HEK293 (cell line): Measurements from ENCODE around the gene DNAJB2.

Experiments
- CTCF ChIA-PET: fragments of 350-600 bp; formaldehyde crosslinking; extraction: SDS; loops from one replicate; lab custom pipeline; 2021; ENCODE audit warnings: antibody characterized with exemption; lab: Yijun Ruan, JAX
- POLR2A ChIA-PET: fragments of 300-600 bp; formaldehyde crosslinking; extraction: SDS; loops from one replicate; lab custom pipeline; 2020; ENCODE audit warnings: antibody characterized with exemption, inconsistent platforms; lab: Yijun Ruan, JAX
- H3K27ac ChIP-seq: fragments of 200-500 bp; sonication (Bioruptor generic); 2 replicates; pipeline ENCODE4 v1.5.1; 2014; ENCODE audit warnings: low read depth, low read length, control low read depth, inconsistent platforms; ENCODE audit errors: extremely low read depth
- H3K36me3 ChIP-seq, 2 experiments: fragments of 200-500 bp in 1 of 2; sonication (Bioruptor generic) in 1 of 2; 1 replicate in 1 of 2; 2 replicates in 1 of 2; pipeline ENCODE4 v1.5.1; 2014 to 2017; ENCODE audit warnings: inconsistent platforms in 2 of 2, low read length in 2 of 2; ENCODE audit not compliant: control insufficient read depth in 2 of 2, insufficient read depth in 1 of 2
- H3K4me1 ChIP-seq: fragments of 200-500 bp; sonication (Bioruptor generic); 2 replicates; pipeline ENCODE4 v1.5.1; 2014; ENCODE audit warnings: mild to moderate bottlenecking, low read length, inconsistent platforms; ENCODE audit not compliant: control insufficient read depth, insufficient read depth
- H3K4me3 ChIP-seq: 2 replicates; pipeline ENCODE4 v1.5.1; 2011; ENCODE audit warnings: low read depth, mild to moderate bottlenecking, control low read depth, low read length, moderate library complexity
- H3K9me3 ChIP-seq: fragments of 200-500 bp; sonication (Bioruptor generic); 2 replicates; pipeline ENCODE4 v1.5.1; 2014; ENCODE audit warnings: low read depth, low read length, inconsistent platforms; ENCODE audit not compliant: control insufficient read depth, insufficient read depth
- TCF7L2 ChIP-seq: IDR thresholded peaks from 2 replicates; pipeline ENCODE4 v1.6.1; 2011; ENCODE audit warnings: low read depth, mild to moderate bottlenecking, inconsistent platforms, low read length, moderate library complexity, borderline replicate concordance
- TSHZ1 ChIP-seq: fragments of 450-650 bp; formaldehyde crosslinking; IDR thresholded peaks from 2 replicates; pipeline ENCODE4 v1.5.1; 2016; ENCODE audit warnings: missing biosample characterization, missing genetic modification characterization, borderline replicate concordance
- ZBTB1 ChIP-seq: fragments of 450-650 bp; formaldehyde crosslinking; IDR thresholded peaks from 2 replicates; pipeline ENCODE4 v1.5.1; 2016; ENCODE audit warnings: missing biosample characterization, missing genetic modification characterization
- ZBTB10 ChIP-seq: fragments of 450-650 bp; formaldehyde crosslinking; IDR thresholded peaks from 2 replicates; pipeline ENCODE4 v1.5.1; 2016; ENCODE audit warnings: missing biosample characterization, missing genetic modification characterization
- ZBTB17 ChIP-seq: fragments of 450-650 bp; formaldehyde crosslinking; IDR thresholded peaks from 2 replicates; pipeline ENCODE4 v1.5.1; 2016; ENCODE audit warnings: missing biosample characterization, missing genetic modification characterization
- ZBTB48 ChIP-seq: fragments of 450-650 bp; formaldehyde crosslinking; IDR thresholded peaks from 2 replicates; pipeline ENCODE4 v1.5.1; 2016; ENCODE audit warnings: missing biosample characterization, missing genetic modification characterization
- ZBTB7A ChIP-seq: fragments of 450-650 bp; formaldehyde crosslinking; IDR thresholded peaks from 2 replicates; pipeline ENCODE4 v1.5.1; 2016; ENCODE audit warnings: low read depth, missing biosample characterization, missing genetic modification characterization
- ZNF140 ChIP-seq: fragments of 450-650 bp; formaldehyde crosslinking; IDR thresholded peaks from 2 replicates; pipeline ENCODE4 v1.5.1; 2016; ENCODE audit warnings: missing biosample characterization, missing genetic modification characterization
- ZNF155 ChIP-seq: fragments of 450-650 bp; formaldehyde crosslinking; IDR thresholded peaks from 2 replicates; pipeline ENCODE4 v1.5.1; 2016; ENCODE audit warnings: missing biosample characterization, missing genetic modification characterization
- ZNF19 ChIP-seq: fragments of 450-650 bp; formaldehyde crosslinking; IDR thresholded peaks from 2 replicates; pipeline ENCODE4; 2016; ENCODE audit warnings: missing biosample characterization, missing genetic modification characterization, low read depth
- ZNF202 ChIP-seq: fragments of 450-650 bp; formaldehyde crosslinking; IDR thresholded peaks from 2 replicates; pipeline ENCODE4 v1.5.1; 2016; ENCODE audit warnings: missing biosample characterization, missing genetic modification characterization, borderline replicate concordance
- ZNF37A ChIP-seq: fragments of 450-650 bp; IDR thresholded peaks from 2 replicates; pipeline ENCODE4 v1.5.1; 2018; ENCODE audit warnings: missing biosample characterization, missing genetic modification characterization
- ZNF510 ChIP-seq: fragments of 450-650 bp; formaldehyde crosslinking; IDR thresholded peaks from 2 replicates; pipeline ENCODE4 v1.5.1; 2018; ENCODE audit warnings: mild to moderate bottlenecking, missing genetic modification characterization, missing biosample characterization; ENCODE audit not compliant: insufficient replicate concordance
- ZNF626 ChIP-seq: fragments of 450-650 bp; sonication (Bioruptor Pico); formaldehyde crosslinking; IDR thresholded peaks from 2 replicates; pipeline ENCODE4 v1.5.1; 2018; ENCODE audit warnings: missing biosample characterization, missing genetic modification characterization, inconsistent platforms
- ZNF692 ChIP-seq: fragments of 450-650 bp; formaldehyde crosslinking; IDR thresholded peaks from 2 replicates; pipeline ENCODE4 v1.5.1; 2016; ENCODE audit warnings: missing biosample characterization, missing genetic modification characterization
- ZSCAN18 ChIP-seq: fragments of 450-650 bp; formaldehyde crosslinking; IDR thresholded peaks from 2 replicates; pipeline ENCODE4 v1.5.1; 2016; ENCODE audit warnings: missing biosample characterization, missing genetic modification characterization
- ZXDB ChIP-seq: fragments of 450-650 bp; formaldehyde crosslinking; IDR thresholded peaks from 2 replicates; pipeline ENCODE4 v1.5.1; 2016; ENCODE audit warnings: missing biosample characterization, missing genetic modification characterization

Gene DNAJB2

GRCh38 chr2:219247678-219248642 is 31.2 kb upstream of the DNAJB2 start:
- H3K9me3 ChIP-seq = no peaks in the 10 kb centered on the region
- peaks cover 0 to 34% of the 10 kb centered on the region in 2 experiments; a peak in 1 of 3 replicates for H3K36me3 ChIP-seq
- H3K27ac ChIP-seq = no peak overlapping the region
- no peak overlapping the region for H3K4me3 ChIP-seq
- ChIA-PET POLR2A (interaction anchor here (0.6 to 3.3 kb wide), 8 partner anchors 8 to 262 kb away, joined by 3 to 17 read pairs (median 6); partner anchors contain the start of genes CNPPD1 and DNAJB2), CTCF (interaction anchor here (0.7 to 6.2 kb wide), 4 partner anchors 28 to 155 kb away, joined by 3 to 83 read pairs (median 22); partner anchors contain the start of gene DNAJB2)
- peaks cover 10% of the 10 kb centered on the region for H3K4me1 ChIP-seq
- no peak for TF ChIP-seq ZNF626

GRCh38 chr2:219248845-219249202 is 30.3 kb upstream of the DNAJB2 start:
- CTCF ChIA-PET = interaction anchor here (0.6 to 6.2 kb wide), 4 partner anchors 27 to 181 kb away, joined by 3 to 83 read pairs (median 22); partner anchors contain the start of gene DNAJB2
- TF ChIP-seq ZNF19 (tag by site-specific recombination) = no peak
- TF ChIP-seq TCF7L2 = no peak
- TF ChIP-seq ZNF202 (tag by site-specific recombination) = no peak
- TF ChIP-seq ZSCAN18 (tag by site-specific recombination) = no peak
- TF ChIP-seq ZNF692 = no peak
- no peak for TF ChIP-seq ZBTB17
- no peak for TF ChIP-seq ZNF155 (tag by site-specific recombination)
- no peak for TF ChIP-seq ZXDB
- no peak for TF ChIP-seq ZNF510 (tag by site-specific recombination)
- TF ChIP-seq ZBTB7A (tag by site-specific recombination) = no peak
- TF ChIP-seq, all 188 proteins: peak for 0
- peaks cover 10% of the 10 kb centered on the region for H3K4me1 ChIP-seq
- POLR2A ChIA-PET = interaction anchor here (0.9 to 3.3 kb wide), 9 partner anchors 9 to 72 kb away, joined by 3 to 17 read pairs (median 4); partner anchors contain the start of genes ANKZF1, ATG9A, CNPPD1 and DNAJB2
- no peak overlapping the region; the same call in 1 of the 2 replicates for H3K27ac ChIP-seq
- peaks cover 0 to 34% of the 10 kb centered on the region in 2 experiments; a peak in 1 of 3 replicates for H3K36me3 ChIP-seq
- H3K9me3 ChIP-seq = no peaks in the 10 kb centered on the region
- H3K4me3 ChIP-seq = no peak overlapping the region

GRCh38 chr2:219249203-219249980 is 29.8 kb upstream of the DNAJB2 start:
- Histone ChIP-seq H3K27ac (no peak overlapping the region; the same call in 1 of the 2 replicates), H3K36me3 (peaks cover 0 to 34% of the 10 kb centered on the region in 2 experiments; a peak in 1 of 3 replicates), H3K9me3 (no peaks in the 10 kb centered on the region), H3K4me1 (peaks cover 10% of the 10 kb centered on the region), H3K4me3 (no peak overlapping the region)
- ChIA-PET POLR2A (interaction anchor here (0.8 to 3.3 kb wide), 12 partner anchors 9 to 73 kb away, joined by 3 to 17 read pairs (median 4); partner anchors contain the start of genes ANKZF1, ATG9A, CNPPD1 and DNAJB2), CTCF (interaction anchor here (0.6 to 6.2 kb wide), 4 partner anchors 27 to 180 kb away, joined by 3 to 83 read pairs (median 21); partner anchors contain the start of gene DNAJB2)
- TF ChIP-seq ZNF140 (no peak), ZBTB1 (tag by site-specific recombination) (no peak), ZBTB48 (tag by site-specific recombination) (peak; percentile 94), ZBTB10 (tag by site-specific recombination) (no peak), TSHZ1 (tag by site-specific recombination) (no peak), ZNF37A (tag by site-specific recombination) (no peak)
